ENCODE data around the gene C21orf91. TPM values are rescaled to one million over a fixed set of nuclear protein-coding genes. Genes with fewer than 3 reads are reported as not detected.

The C21orf91 gene
- total RNA-seq, 1 donor from 2014 or later = 14.3 TPM

- peak overlapping the region; percentile 92 for H3K27ac Mint-ChIP-seq (ENCODE audit: unreplicated experiment)
- H3K4me3 Mint-ChIP-seq (ENCODE audit: unreplicated experiment) = peak overlapping the region; percentile 96
- H3K27me3 Mint-ChIP-seq (ENCODE audit: unreplicated experiment) = peaks cover 4% of the 10 kb centered on the region
- H3K4me1 Mint-ChIP-seq (ENCODE audit: low read depth, unreplicated experiment) = peaks cover 3% of the 10 kb centered on the region
- TF ChIP-seq CTCF (IDR thresholded peaks at IDR 0.05; ENCODE audit: partially characterized antibody, unreplicated experiment) = no peak
- H3K9me3 Mint-ChIP-seq (ENCODE audit: unreplicated experiment) = peaks cover 2% of the 10 kb centered on the region
- DNase-seq = peak; percentile 59
- H3K36me3 Mint-ChIP-seq (ENCODE audit: unreplicated experiment) = no peaks in the 10 kb centered on the region
Observed at GRCh38 chr21:17818186-17819113, 706 bp downstream of the C21orf91 start.

- peaks cover 3% of the 10 kb centered on the region for H3K4me1 Mint-ChIP-seq (ENCODE audit: low read depth, unreplicated experiment)
- no peak overlapping the region for H3K4me3 Mint-ChIP-seq (ENCODE audit: unreplicated experiment)
- DNase-seq = no peak
- peaks cover 25% of the 10 kb centered on the region for H3K36me3 Mint-ChIP-seq (ENCODE audit: unreplicated experiment)
- H3K27ac Mint-ChIP-seq (ENCODE audit: unreplicated experiment) = no peak overlapping the region
- H3K27me3 Mint-ChIP-seq (ENCODE audit: unreplicated experiment) = no peaks in the 10 kb centered on the region
- TF ChIP-seq CTCF (IDR thresholded peaks at IDR 0.05; ENCODE audit: partially characterized antibody, unreplicated experiment) = no peak
- peaks cover 2% of the 10 kb centered on the region for H3K9me3 Mint-ChIP-seq (ENCODE audit: unreplicated experiment)
Observed at GRCh38 chr21:17813353-17813752, 5.8 kb downstream of the C21orf91 start.

- H3K4me3 Mint-ChIP-seq (ENCODE audit: unreplicated experiment) = no peak overlapping the region
- H3K27me3 Mint-ChIP-seq (ENCODE audit: unreplicated experiment) = peaks cover 2% of the 10 kb centered on the region
- H3K27ac Mint-ChIP-seq (ENCODE audit: unreplicated experiment) = no peak overlapping the region
- DNase-seq = no peak
- peaks cover 41% of the 10 kb centered on the region for H3K36me3 Mint-ChIP-seq (ENCODE audit: unreplicated experiment)
- TF ChIP-seq CTCF (IDR thresholded peaks at IDR 0.05; ENCODE audit: partially characterized antibody, unreplicated experiment) = no peak
- H3K9me3 Mint-ChIP-seq (ENCODE audit: unreplicated experiment) = peaks cover 8% of the 10 kb centered on the region
- H3K4me1 Mint-ChIP-seq (ENCODE audit: low read depth, unreplicated experiment) = no peaks in the 10 kb centered on the region
Observed at GRCh38 chr21:17805966-17806365, 13.2 kb downstream of the C21orf91 start.

- H3K4me1 Mint-ChIP-seq (ENCODE audit: low read depth, unreplicated experiment) = peaks cover 4% of the 10 kb centered on the region
- no peak overlapping the region for H3K4me3 Mint-ChIP-seq (ENCODE audit: unreplicated experiment)
- peaks cover 18% of the 10 kb centered on the region for H3K36me3 Mint-ChIP-seq (ENCODE audit: unreplicated experiment)
- H3K27ac Mint-ChIP-seq (ENCODE audit: unreplicated experiment) = no peak overlapping the region
- no peak for TF ChIP-seq CTCF (IDR thresholded peaks at IDR 0.05; ENCODE audit: partially characterized antibody, unreplicated experiment)
- DNase-seq = no peak
- H3K9me3 Mint-ChIP-seq (ENCODE audit: unreplicated experiment) = peaks cover 6% of the 10 kb centered on the region
- H3K27me3 Mint-ChIP-seq (ENCODE audit: unreplicated experiment) = peaks cover 2% of the 10 kb centered on the region
Observed at GRCh38 chr21:17803536-17803935, 15.6 kb downstream of the C21orf91 start.

- Mint-ChIP-seq H3K9me3 (ENCODE audit: unreplicated experiment) (peaks cover 3% of the 10 kb centered on the region), H3K36me3 (ENCODE audit: unreplicated experiment) (peaks cover 11% of the 10 kb centered on the region), H3K4me3 (ENCODE audit: unreplicated experiment) (no peak overlapping the region), H3K27me3 (ENCODE audit: unreplicated experiment) (peaks cover 2% of the 10 kb centered on the region), H3K4me1 (ENCODE audit: low read depth, unreplicated experiment) (peaks cover 4% of the 10 kb centered on the region), H3K27ac (ENCODE audit: unreplicated experiment) (no peak overlapping the region)
- TF ChIP-seq CTCF (IDR thresholded peaks at IDR 0.05; ENCODE audit: partially characterized antibody, unreplicated experiment) = no peak
- DNase-seq = no peak
Observed at GRCh38 chr21:17802572-17802971, 16.6 kb downstream of the C21orf91 start.

Data from glutamatergic neuron (in vitro differentiated cells).